HepG2 (cell line): ENCODE data around the gene RUNX2. TPM values are rescaled to one million over a fixed set of nuclear protein-coding genes. Genes with fewer than 3 reads are reported as not detected.

Source experiments
- ATAC-seq: fragments of 200-7000 bp; cut with Tn5 transposase; 3 replicates; pipeline ENCODE4 v1.9.1; 2020; ENCODE audit warnings: mild to moderate bottlenecking, moderate library complexity
- BruUV-seq: library from RNA; stranded (reverse); fragments of 400-500 nt; replicated peaks from 2 replicates; lab custom pipeline; 2021; lab: Mats Ljungman, UMichigan
- CTCF ChIA-PET: fragments of 300-600 bp; formaldehyde crosslinking; extraction: SDS; loops from one replicate; lab custom pipeline; 2021; ENCODE audit warnings: low total read pairs, inconsistent platforms, low intra/inter-chr PET ratio; lab: Yijun Ruan, JAX
- POLR2A ChIA-PET: fragments of 350-600 bp; sonication (Branson Sonifier 250); formaldehyde crosslinking; loops from one replicate; lab custom pipeline; 2020; ENCODE audit warnings: antibody characterized with exemption, inconsistent platforms; lab: Yijun Ruan, JAX
- DNase-seq: peaks from one replicate; pipeline ENCODE4 v3.0.0-alpha.2; 2015; ENCODE audit warnings: low spot score
- FAIRE-seq: peaks from 3 replicates; lab custom pipeline; 2011; peaks lifted over from hg19 to GRCh38; lab: Jason Lieb, UNC
- H2AFZ ChIP-seq: one replicate; pipeline ENCODE4 v1.6.1; 2011; ENCODE audit warnings: low read length, inconsistent platforms
- H3K27ac ChIP-seq: fragments of 300-600 bp; 3 replicates; pipeline ENCODE4 v1.8.0; 2011; ENCODE audit warnings: mixed run types, mild to moderate bottlenecking, mixed read lengths, low read length, inconsistent platforms; ENCODE audit not compliant: insufficient read depth; ENCODE audit errors: extremely low read length
- H3K27me3 ChIP-seq, 2 experiments: fragments of 200-600 bp in 1 of 2; 2 replicates in 1 of 2; 3 replicates in 1 of 2; pipeline versions ENCODE4 v1.6.0 to v1.8.0; 2011; ENCODE audit warnings: low read length in 2 of 2, mild to moderate bottlenecking in 2 of 2, moderate library complexity in 2 of 2, inconsistent platforms in 1 of 2; ENCODE audit not compliant: insufficient read depth in 2 of 2, control insufficient read depth in 1 of 2
- H3K36me3 ChIP-seq, 2 experiments: fragments of 200-600 bp in 1 of 2; replicated peaks in 1 of 2; 2 replicates in 1 of 2; 3 replicates in 1 of 2; pipeline versions ENCODE4 v1.5.1 to v1.8.0; 2011; ENCODE audit warnings: low read length in 2 of 2, inconsistent platforms in 1 of 2; ENCODE audit not compliant: insufficient read depth in 2 of 2, control insufficient read depth in 1 of 2
- H3K4me1 ChIP-seq: 2 replicates; pipeline ENCODE4 v1.5.1; 2012; ENCODE audit warnings: low read length, inconsistent platforms; ENCODE audit not compliant: insufficient read depth
- H3K4me2 ChIP-seq: 2 replicates; pipeline ENCODE4 v1.6.0; 2011; ENCODE audit warnings: low read depth, low read length, inconsistent platforms
- H3K4me3 ChIP-seq, 3 experiments: fragments of 200-600 bp in 1 of 3; sonication (generic), shearing (Covaris generic) in 1 of 3; replicated peaks in 1 of 3; 2 replicates each; pipeline ENCODE4 v1.5.1; 2011 to 2016; ENCODE audit warnings: low read length in 3 of 3, inconsistent platforms in 2 of 3, low read depth in 2 of 3, mild to moderate bottlenecking in 2 of 3, control low read depth in 1 of 3, mixed read lengths in 1 of 3; ENCODE audit not compliant: insufficient read depth in 1 of 3
- H3K79me2 ChIP-seq: one replicate; pipeline ENCODE4 v1.6.1; 2011; ENCODE audit warnings: low read length, inconsistent platforms; ENCODE audit not compliant: insufficient read depth
- H3K9ac ChIP-seq: 2 replicates; pipeline ENCODE4 v1.6.0; 2011; ENCODE audit warnings: mild to moderate bottlenecking, low read depth, low read length, inconsistent platforms; ENCODE audit not compliant: insufficient read depth
- H3K9me3 ChIP-seq: 2 replicates; pipeline ENCODE4 v1.5.1; 2012; ENCODE audit warnings: mild to moderate bottlenecking, low read length
- H4K20me1 ChIP-seq: 2 replicates; pipeline ENCODE4 v1.6.0; 2011; ENCODE audit warnings: inconsistent platforms, mild to moderate bottlenecking, low read length, moderate library complexity; ENCODE audit not compliant: insufficient read depth
- FOXM1 ChIP-seq: sonication (generic); formaldehyde crosslinking; IDR thresholded peaks from 2 replicates; pipeline ENCODE4 v1.5.0; 2020; ENCODE audit warnings: missing genetic modification reagents
- GPN1 ChIP-seq: sonication (generic); formaldehyde crosslinking; IDR thresholded peaks from 2 replicates; pipeline ENCODE4 v1.5.1; 2020; ENCODE audit warnings: missing genetic modification reagents, borderline replicate concordance
- HES4 ChIP-seq: sonication (generic); formaldehyde crosslinking; IDR thresholded peaks from 2 replicates; pipeline ENCODE4 v1.9.0; 2021; ENCODE audit warnings: mild to moderate bottlenecking, missing genetic modification reagents, borderline replicate concordance
- HNF4G ChIP-seq, 2 experiments: sonication (generic) in 1 of 2; formaldehyde crosslinking in 1 of 2; IDR thresholded peaks; 2 replicates each; pipeline versions ENCODE4 v1.4.0 to v1.6.1; 2011 to 2020; ENCODE audit warnings: borderline replicate concordance in 2 of 2, low read depth in 2 of 2, mild to moderate bottlenecking in 2 of 2, low read length in 1 of 2, missing genetic modification reagents in 1 of 2, moderate library complexity in 1 of 2
- ISX ChIP-seq: sonication (generic); formaldehyde crosslinking; conservative IDR thresholded peaks from 2 replicates; pipeline ENCODE4 v1.5.0; 2020; ENCODE audit warnings: missing genetic modification reagents
- LRRFIP1 ChIP-seq: sonication (generic); formaldehyde crosslinking; conservative IDR thresholded peaks from 2 replicates; pipeline ENCODE4 v1.4.0; 2020; ENCODE audit warnings: missing genetic modification reagents
- MAX ChIP-seq: IDR thresholded peaks from 2 replicates; pipeline ENCODE4 v1.6.1; 2012; ENCODE audit warnings: inconsistent platforms
- PRDM10 ChIP-seq: sonication (generic); formaldehyde crosslinking; IDR thresholded peaks from 2 replicates; pipeline ENCODE4 v1.4.0; 2020; ENCODE audit warnings: low read depth, missing genetic modification reagents
- SP2 ChIP-seq: sonication (generic); formaldehyde crosslinking; IDR thresholded peaks from 2 replicates; pipeline ENCODE4 v1.5.1; 2020; ENCODE audit warnings: mild to moderate bottlenecking, missing genetic modification reagents
- SPEN ChIP-seq: sonication (generic); formaldehyde crosslinking; IDR thresholded peaks from 2 replicates; pipeline ENCODE4 v1.5.1; 2020; ENCODE audit warnings: low read depth, mild to moderate bottlenecking, missing genetic modification reagents
- SRF ChIP-seq: IDR thresholded peaks from 2 replicates; pipeline ENCODE4 v1.6.1; 2011; ENCODE audit warnings: mild to moderate bottlenecking, low read depth, low read length, moderate library complexity
- TRIM22 ChIP-seq: fragments of 450-650 bp; IDR thresholded peaks from 2 replicates; pipeline ENCODE4 v1.6.1; 2017
- ZNF329 ChIP-seq: sonication (generic); formaldehyde crosslinking; IDR thresholded peaks from 2 replicates; pipeline ENCODE4 v1.9.0; 2021; ENCODE audit warnings: low read depth, mild to moderate bottlenecking, missing genetic modification reagents
- ZNF564 ChIP-seq: sonication (generic); formaldehyde crosslinking; IDR thresholded peaks from 2 replicates; pipeline ENCODE4 v1.8.1; 2023; ENCODE audit warnings: mild to moderate bottlenecking, missing genetic modification reagents
- ZNF7 ChIP-seq: IDR thresholded peaks from 2 replicates; pipeline ENCODE4 v1.6.1; 2016; ENCODE audit warnings: missing biosample characterization, missing genetic modification reagents
- WGBS: methylation state at CpG from one replicate; pipeline ENCODE4 v1.1.6; 2017; ENCODE audit warnings: low lambda C conversion rate; 5-methylcytosine and 5-hydroxymethylcytosine counted together
- in situ Hi-C: cut with HindIII; loops from 2 replicates; pipeline ENCODE4 v1.10.0; 2017; ENCODE audit warnings: low pct_unique_long_range_greater_than_20kb; ENCODE audit not compliant: extremely low pct_ligation_motif_present
- intact Hi-C: fragments of 100-400 bp; cut with micrococcal nuclease; formaldehyde crosslinking; loops from one replicate; pipeline ENCODE4 v1.10.0; 2022; ENCODE audit not compliant: unreplicated experiment
- polyA plus RNA-seq, 8 experiments: library from polyadenylated mRNA; depleted of rRNA in 3 of 8; stranded (reverse) in 7 of 8; unstranded in 1 of 8; fragments of >200 nt; fragmentation: Illumina TruSeq in 4 of 8; extraction: Trizol in 4 of 8; gene quantifications; 2 replicates each; pipeline versions ENCODE4 v1.2.1 to v1.2.3, GENCODE V29; 2011 to 2016; ENCODE audit warnings: low read depth in 4 of 8, missing spikeins in 1 of 8, mixed read lengths in 1 of 8; ENCODE audit not compliant: insufficient read depth in 1 of 8
- total RNA-seq, 5 experiments: library from RNA; depleted of rRNA; stranded (reverse); fragments of >200 nt; fragmentation: Illumina TruSeq; extraction: Trizol; gene quantifications; 2 replicates each; pipeline ENCODE4 v1.2.3, GENCODE V29; 2016; ENCODE audit warnings: low read depth in 1 of 5

RUNX2 gene
- total and polyA plus RNA-seq, 2 of the 13 experiments (the other 11 are each of a cell fraction or from before 2014, with no cell fraction given) = not detected

- no TSS peak for BruUV-seq
- no peaks in the 10 kb centered on the region; a peak in 1 of 5 replicates for H3K27me3 ChIP-seq
- CTCF ChIA-PET = no interaction called here
These were observed 282.7 kb downstream of the RUNX2 start for GRCh38 chr6:45610832-45611231.

More at GRCh38 chr6:45610832-45611231, 282.7 kb downstream of the RUNX2 start:
- DNase-seq (no peak), ATAC-seq (no peak), FAIRE-seq (no peak)
- in situ Hi-C loops = no loop called here
- no peak for TF ChIP-seq SRF
- no peak for TF ChIP-seq ZNF7 (CRISPR knock-in tag)
- no peak for TF ChIP-seq SP2 (CRISPR knock-in tag)
- TF ChIP-seq GPN1 (CRISPR knock-in tag) = no peak
- no peak for TF ChIP-seq LRRFIP1
- no peak for TF ChIP-seq TRIM22
- TF ChIP-seq PRDM10 (CRISPR knock-in tag) = no peak
- no peak for TF ChIP-seq MAX
- no peak for TF ChIP-seq HNF4G (IDR thresholded peaks at IDR 0.05; ENCODE audit: borderline replicate concordance, low read depth, low read length)
- no peak for TF ChIP-seq HNF4G (CRISPR knock-in tag; IDR thresholded peaks at IDR 0.05; ENCODE audit: borderline replicate concordance, low read depth)
- TF ChIP-seq ZNF329 = no peak
- no peak for TF ChIP-seq ZNF564 (CRISPR knock-in tag)
- no peak for TF ChIP-seq SPEN (CRISPR knock-in tag)
- TF ChIP-seq FOXM1 = no peak
- TF ChIP-seq HES4 = no peak
- no peak for TF ChIP-seq ISX (CRISPR knock-in tag)
- intact Hi-C loops = no loop called here
- Histone ChIP-seq H3K36me3 (no peaks in the 10 kb centered on the region), H3K4me1 (no peaks in the 10 kb centered on the region), H3K9ac (no peak overlapping the region), H3K9me3 (no peaks in the 10 kb centered on the region), H4K20me1 (no peaks in the 10 kb centered on the region), H2AFZ (no peak overlapping the region), H3K4me2 (no peak overlapping the region), H3K79me2 (no peaks in the 10 kb centered on the region), H3K27ac (no peak overlapping the region), H3K4me3 (no peak overlapping the region)
- POLR2A ChIA-PET = no interaction called here
- 35% methylated on average over 2 of the region's 2 CpGs for WGBS
